Cardiac fibroblast (primary cell): Measurements from ENCODE around the gene OR4L1.
"Not testable (repeated sequence)": the region's sequence is repeated elsewhere in the genome, so short reads cannot be mapped to it uniquely, and the experiment has no call there.

Experiments
- DNase-seq, 2 donors: peaks; one replicate each; pipeline versions ENCODE4 v3.0.0 to v3.0.0-alpha.2; 2010; ENCODE audit warnings: low read depth in 2 of 2
- H3K4me3 ChIP-seq, 2 donors: replicated peaks in 1 of 2; 1 replicate in 1 of 2; 2 replicates in 1 of 2; pipeline ENCODE4 v1.5.1; 2011; ENCODE audit warnings: low read depth in 2 of 2, low read length in 2 of 2, mild to moderate bottlenecking in 2 of 2, moderate library complexity in 1 of 2
- CTCF ChIP-seq: IDR thresholded peaks from one replicate; pipeline ENCODE4 v1.5.1; 2011; ENCODE audit warnings: low read depth, mild to moderate bottlenecking, low read length, inconsistent platforms

OR4L1 gene

DNA sequence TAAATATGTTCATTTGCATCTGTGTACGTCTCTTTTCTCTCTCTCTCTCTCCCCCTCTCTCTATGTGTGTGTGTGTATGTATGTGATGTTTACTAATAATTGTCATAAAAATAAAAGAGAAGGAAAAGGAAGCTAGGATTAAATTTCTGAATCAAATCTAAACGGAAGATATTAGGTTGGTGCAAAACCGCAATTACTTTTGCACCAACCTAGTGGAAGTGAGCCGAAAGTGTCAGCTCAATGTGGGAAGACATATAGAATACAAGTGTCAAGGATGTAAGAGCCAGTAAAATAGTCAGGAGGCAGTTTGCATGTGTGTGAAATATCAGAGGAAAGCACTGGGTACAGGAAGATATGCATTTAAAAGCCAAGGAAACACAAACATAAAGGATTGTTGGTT is 32.2 kb downstream of the OR4L1 start:
- no peak for DNase-seq
- TF ChIP-seq CTCF, result no peak
- no peak overlapping the region for H3K4me3 ChIP-seq

- no peak overlapping the region for H3K4me3 ChIP-seq
- TF ChIP-seq CTCF, result no peak
- DNase-seq, result no peak
These were observed 33.6 kb downstream of the OR4L1 start for GRCh38 chr14:20093442-20093841.

DNA sequence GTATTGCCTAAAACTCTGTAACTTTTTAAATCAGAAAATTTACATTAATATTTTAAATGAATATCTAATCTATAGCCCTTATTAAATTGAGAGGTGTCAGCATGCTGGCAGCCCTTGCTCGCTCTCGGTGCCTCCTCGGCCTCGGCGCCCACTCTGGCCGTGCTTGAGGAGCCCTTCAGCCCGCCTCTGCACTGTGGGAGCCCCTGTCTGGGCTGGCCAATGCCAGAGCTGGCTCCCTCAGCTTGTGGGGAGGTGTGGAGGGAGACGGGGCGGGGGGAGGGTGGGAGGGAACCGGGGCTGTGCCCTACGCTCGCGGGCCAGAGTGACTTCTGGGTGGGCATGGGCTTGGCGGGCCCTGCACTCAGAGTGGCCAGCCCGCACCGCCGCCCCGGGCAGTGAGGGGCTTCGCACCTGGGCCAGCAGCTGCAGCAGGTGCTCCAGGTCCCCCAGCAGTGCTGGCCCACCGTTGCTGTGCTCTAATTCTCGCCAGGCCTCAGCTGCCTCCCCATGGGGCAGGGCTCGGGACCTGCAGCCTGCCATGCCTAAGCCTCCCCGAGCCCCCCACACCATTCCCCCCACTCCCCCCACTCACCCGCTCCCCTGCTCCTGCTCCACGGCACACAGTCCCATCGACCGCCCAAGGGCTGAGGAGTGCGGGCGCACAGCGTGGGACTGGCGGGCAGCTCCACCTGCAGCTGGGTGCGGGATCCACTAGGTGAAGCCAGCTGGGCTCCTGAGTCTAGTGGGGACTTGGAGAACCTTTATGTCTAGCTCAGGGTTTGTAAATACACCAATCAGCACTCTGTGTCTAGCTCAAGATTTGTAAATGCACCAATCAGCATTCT is 39.3 kb downstream of the OR4L1 start:
- not testable (repeated sequence) for DNase-seq, H3K4me3 ChIP-seq

DNA sequence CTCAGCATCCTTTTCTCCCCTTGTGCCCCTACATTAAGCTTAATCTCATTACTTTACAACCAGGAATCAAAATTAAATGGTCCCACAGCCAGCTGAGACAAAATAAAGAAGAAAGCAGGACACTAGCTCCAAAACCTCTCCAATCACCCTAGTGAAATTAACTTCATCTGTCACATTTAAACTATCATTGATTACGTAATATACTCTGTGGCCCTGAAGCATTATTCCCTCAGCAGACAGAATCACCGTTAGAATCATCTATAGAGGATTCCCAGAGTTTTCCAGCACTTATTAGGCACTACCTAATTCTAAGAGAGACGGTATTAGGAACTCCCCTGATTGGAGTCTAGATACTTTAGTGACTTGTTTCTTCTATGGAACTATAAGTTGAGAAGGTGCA is 50.6 kb downstream of the OR4L1 start, which contains the start of gene OR4K17:
OR4K17 (plus strand) TSS at position 302 of the 400 bp plus-strand sequence. CDS start 6,761 bp downstream, outside the sequence.
- no peak within 1 kb of the TSS for H3K4me3 ChIP-seq
- TF ChIP-seq CTCF, result no peak
- no peak for DNase-seq
